Suprapubic skin (tissue), 4 donors: ENCODE measurements around the gene YY1. TPM values are rescaled to one million over a fixed set of nuclear protein-coding genes. Genes with fewer than 3 reads are reported as not detected.

Source experiments
- DNase-seq, 2 donors: peaks; one replicate each; pipeline ENCODE4 v3.0.0-alpha.2; 2019; ENCODE audit warnings: low spot score in 2 of 2
- H3K27ac ChIP-seq: fragments of 200-600 bp; sonication (generic); one replicate; pipeline ENCODE4 v1.5.1; 2019
- H3K27me3 ChIP-seq: fragments of 200-600 bp; sonication (generic); one replicate; pipeline ENCODE4 v1.5.1; 2019
- H3K36me3 ChIP-seq: fragments of 200-600 bp; sonication (generic); one replicate; pipeline ENCODE4 v1.5.1; 2019
- H3K4me1 ChIP-seq: fragments of 200-600 bp; sonication (generic); one replicate; pipeline ENCODE4 v1.5.1; 2019
- H3K4me3 ChIP-seq: fragments of 200-600 bp; sonication (generic); one replicate; pipeline ENCODE4 v1.5.1; 2019; ENCODE audit warnings: mild to moderate bottlenecking
- H3K9me3 ChIP-seq: fragments of 200-600 bp; sonication (generic); one replicate; pipeline ENCODE4 v1.5.1; 2019
- CTCF ChIP-seq, 2 donors: fragments of 200-600 bp in 1 of 2; fragments of 450-650 bp in 1 of 2; sonication (generic) in 1 of 2; IDR thresholded peaks; one replicate each; pipeline ENCODE4 v1.5.1; 2016 to 2019; ENCODE audit warnings: antibody characterized with exemption in 2 of 2, mild to moderate bottlenecking in 1 of 2, moderate library complexity in 1 of 2
- EP300 ChIP-seq: sonication (generic); formaldehyde crosslinking; IDR thresholded peaks from one replicate; pipeline ENCODE4 v1.6.1; 2017; ENCODE audit warnings: antibody characterized with exemption
- POLR2A ChIP-seq, 2 donors: fragments of 450-650 bp; IDR thresholded peaks; one replicate each; pipeline ENCODE4 v1.6.1; 2017; ENCODE audit warnings: antibody characterized with exemption in 2 of 2, mild to moderate bottlenecking in 2 of 2, moderate library complexity in 2 of 2
- POLR2AphosphoS5 ChIP-seq, 3 donors: sonication (generic); formaldehyde crosslinking; IDR thresholded peaks; one replicate each; pipeline ENCODE4 v1.6.1; 2017; ENCODE audit warnings: antibody characterized with exemption in 3 of 3
- whole genome bisulfite sequencing: methylation state at CpG from one replicate; pipeline ENCODE4 v1.1.5; 2018; 5-methylcytosine and 5-hydroxymethylcytosine counted together
- total RNA-seq, 4 donors: library from RNA; depleted of rRNA; stranded (reverse); fragments of >200 nt; gene quantifications; one replicate each; pipeline ENCODE4 v1.1.0, GENCODE V29; 2016

The YY1 gene
- total RNA-seq, 4 donors from 2014 or later, result 42.1 to 56.3 (median 48.9) TPM

- WGBS, result 77% methylated on average over 11 of the region's 12 CpGs
- H3K4me1 ChIP-seq, result peaks cover 44% of the 10 kb centered on the region
- H3K36me3 ChIP-seq, result peaks cover 31% of the 10 kb centered on the region
- no peaks in the 10 kb centered on the region for H3K27me3 ChIP-seq
- DNase-seq, result peak in 1 of 2 donors; percentile 51
- no peak for TF ChIP-seq CTCF (IDR thresholded peaks at IDR 0.05)
- no peak for TF ChIP-seq POLR2A (IDR thresholded peaks at IDR 0.05)
- TF ChIP-seq EP300, result no peak
- no peak for TF ChIP-seq POLR2AphosphoS5 (IDR thresholded peaks at IDR 0.05)
- H3K9me3 ChIP-seq, result no peaks in the 10 kb centered on the region
- H3K4me3 ChIP-seq, result no peak overlapping the region
- H3K27ac ChIP-seq, result no peak overlapping the region
Measured at GRCh38 chr14:100288382-100289185, 49.6 kb downstream of the YY1 start.

GRCh38 chr14:100289916-100290606 is 51.1 kb downstream of the YY1 start:
- peaks cover 47% of the 10 kb centered on the region for H3K4me1 ChIP-seq
- TF ChIP-seq POLR2A (IDR thresholded peaks at IDR 0.05) (no peak), POLR2AphosphoS5 (IDR thresholded peaks at IDR 0.05) (no peak), EP300 (no peak), CTCF (IDR thresholded peaks at IDR 0.05) (no peak)
- H3K9me3 ChIP-seq, result no peaks in the 10 kb centered on the region
- peaks cover 31% of the 10 kb centered on the region for H3K36me3 ChIP-seq
- DNase-seq, result peak; percentile 56 to 72
- H3K27me3 ChIP-seq, result no peaks in the 10 kb centered on the region
- no peak overlapping the region for H3K27ac ChIP-seq
- WGBS, result 66% methylated on average over 6 of the region's 9 CpGs
- no peak overlapping the region for H3K4me3 ChIP-seq

GRCh38 chr14:100290607-100291304 is 51.8 kb downstream of the YY1 start:
- no peak for TF ChIP-seq CTCF (IDR thresholded peaks at IDR 0.05)
- no peak for TF ChIP-seq POLR2A (IDR thresholded peaks at IDR 0.05)
- TF ChIP-seq POLR2AphosphoS5 (IDR thresholded peaks at IDR 0.05), result no peak
- TF ChIP-seq EP300, result no peak
- no peak overlapping the region for H3K27ac ChIP-seq
- H3K27me3 ChIP-seq, result no peaks in the 10 kb centered on the region
- H3K4me3 ChIP-seq, result no peak overlapping the region
- H3K36me3 ChIP-seq, result peaks cover 31% of the 10 kb centered on the region
- H3K4me1 ChIP-seq, result peaks cover 42% of the 10 kb centered on the region
- peak; percentile 50 to 71 for DNase-seq
- H3K9me3 ChIP-seq, result no peaks in the 10 kb centered on the region
- WGBS, result 86% methylated on average over 12 of the region's 12 CpGs

GRCh38 chr14:100291305-100292075 is 52.5 kb downstream of the YY1 start:
- 80% methylated on average over 1 of the region's 13 CpGs for WGBS

More at GRCh38 chr14:100291305-100292075, 52.5 kb downstream of the YY1 start:
- Histone ChIP-seq H3K36me3 (peaks cover 31% of the 10 kb centered on the region), H3K27ac (no peak overlapping the region), H3K9me3 (no peaks in the 10 kb centered on the region), H3K27me3 (no peaks in the 10 kb centered on the region), H3K4me3 (no peak overlapping the region), H3K4me1 (peaks cover 45% of the 10 kb centered on the region)
- peak; percentile 59 to 66 for DNase-seq
- no peak for TF ChIP-seq EP300
- TF ChIP-seq POLR2A (IDR thresholded peaks at IDR 0.05), result no peak
- no peak for TF ChIP-seq CTCF (IDR thresholded peaks at IDR 0.05)
- no peak for TF ChIP-seq POLR2AphosphoS5 (IDR thresholded peaks at IDR 0.05)
